HEK293 (cell line): ENCODE measurements around the gene ITSN2.

Experiments
- CTCF ChIP-seq: fragments of 450-650 bp; formaldehyde crosslinking; IDR thresholded peaks from 2 replicates; pipeline ENCODE4 v1.5.1; 2016; ENCODE audit warnings: missing biosample characterization, missing genetic modification characterization
- KLF8 ChIP-seq: fragments of 450-650 bp; formaldehyde crosslinking; IDR thresholded peaks from 2 replicates; pipeline ENCODE4 v1.5.1; 2016; ENCODE audit warnings: missing biosample characterization, missing genetic modification characterization
- REST ChIP-seq: fragments of 450-650 bp; formaldehyde crosslinking; IDR thresholded peaks from 2 replicates; pipeline ENCODE4 v1.5.1; 2016; ENCODE audit warnings: missing biosample characterization, missing genetic modification characterization
- ZBTB1 ChIP-seq: fragments of 450-650 bp; formaldehyde crosslinking; IDR thresholded peaks from 2 replicates; pipeline ENCODE4 v1.5.1; 2016; ENCODE audit warnings: missing biosample characterization, missing genetic modification characterization
- ZBTB6 ChIP-seq: fragments of 450-650 bp; formaldehyde crosslinking; IDR thresholded peaks from 2 replicates; pipeline ENCODE4 v1.5.1; 2017; ENCODE audit warnings: missing biosample characterization, missing genetic modification characterization
- ZBTB8A ChIP-seq: fragments of 450-650 bp; formaldehyde crosslinking; IDR thresholded peaks from 2 replicates; pipeline ENCODE4 v1.5.1; 2016; ENCODE audit warnings: missing biosample characterization, missing genetic modification characterization

- TF ChIP-seq CTCF (tag by site-specific recombination) (no peak), REST (tag by site-specific recombination) (no peak), ZBTB6 (tag by site-specific recombination) (no peak), KLF8 (no peak), ZBTB1 (tag by site-specific recombination) (no peak), ZBTB8A (tag by site-specific recombination) (no peak)
Measured at GRCh38 chr2:24203029-24203786, 157.1 kb downstream of the ITSN2 start.
